Memory B cell (primary cell): ENCODE results near the gene GAS1.

Experiments used
- ATAC-seq: fragments of 150-1000 bp; cut with Tn5 transposase; 2 replicates; pipeline ENCODE4 v1.10.0; 2021; ENCODE audit warnings: low read depth, mild to moderate bottlenecking, moderate library complexity
- DNase-seq, 2 donors: peaks; one replicate each; pipeline ENCODE4 v3.0.0; 2022; ENCODE audit warnings: low spot score in 2 of 2
- H3K27ac Mint-ChIP-seq: one replicate; pipeline ENCODE4 v1.8.0; 2022; ENCODE audit warnings: mild to moderate bottlenecking, moderate library complexity, mixed read lengths
- H3K27me3 Mint-ChIP-seq: one replicate; pipeline ENCODE4 v1.8.0; 2022; ENCODE audit warnings: mixed read lengths
- H3K36me3 Mint-ChIP-seq: one replicate; pipeline ENCODE4 v1.8.0; 2022; ENCODE audit warnings: mild to moderate bottlenecking, mixed read lengths
- H3K4me1 Mint-ChIP-seq: one replicate; pipeline ENCODE4 v1.8.0; 2022; ENCODE audit warnings: mixed read lengths
- H3K4me3 Mint-ChIP-seq: one replicate; pipeline ENCODE4 v1.8.0; 2022; ENCODE audit warnings: mild to moderate bottlenecking, moderate library complexity, mixed read lengths
- H3K9me3 Mint-ChIP-seq: one replicate; pipeline ENCODE4 v1.8.0; 2022; ENCODE audit warnings: mixed read lengths

GAS1 gene

DNA sequence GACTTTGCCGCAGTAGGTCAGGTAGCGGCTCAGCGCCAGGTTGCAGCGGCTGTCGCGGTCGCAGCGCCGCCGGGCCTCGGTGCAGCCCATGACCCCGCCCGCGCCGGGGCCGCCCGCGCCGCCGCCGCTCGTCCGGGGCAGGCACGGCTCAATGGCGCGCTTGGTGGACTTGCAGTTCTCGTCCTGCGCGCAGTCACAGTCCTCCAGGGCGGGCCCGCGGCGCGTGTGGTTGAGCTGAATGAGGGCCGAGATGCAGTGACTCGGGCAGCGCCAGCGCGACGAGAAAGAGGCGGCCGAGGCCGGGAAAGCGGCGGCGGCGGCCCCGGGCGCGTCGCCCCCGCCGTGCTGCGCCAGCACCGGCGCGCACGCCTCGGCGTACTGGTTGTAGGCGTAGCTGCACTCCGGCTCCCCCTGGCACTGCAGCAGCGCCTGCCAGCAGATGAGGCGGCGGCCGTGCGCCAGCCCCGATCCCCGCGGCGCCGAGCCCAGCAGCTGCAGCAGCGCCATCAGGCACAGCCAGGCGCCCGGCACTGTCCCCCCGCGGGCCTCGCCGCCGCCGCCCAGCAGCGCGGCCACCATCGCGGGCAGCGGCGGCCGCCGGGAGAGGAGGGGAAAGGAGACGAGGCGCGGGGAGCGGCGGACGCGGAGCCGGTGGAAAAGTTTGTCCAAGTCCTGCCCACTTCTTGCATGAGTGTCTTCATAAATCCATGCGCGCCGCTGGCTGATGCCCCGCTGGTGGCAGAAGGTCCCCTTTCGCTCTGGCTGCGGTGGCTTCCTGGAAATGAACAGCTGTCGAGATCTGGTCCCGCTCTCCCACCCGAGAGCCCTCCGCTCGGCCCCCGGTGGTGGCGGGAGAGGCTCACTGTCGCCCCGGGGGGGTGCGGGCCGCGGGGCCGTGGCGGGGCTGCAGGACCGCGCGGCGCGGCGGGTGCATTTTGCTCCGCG is 833 bp downstream of the GAS1 start:
- peaks cover 9% of the 10 kb centered on the region for H3K4me1 Mint-ChIP-seq
- H3K9me3 Mint-ChIP-seq, result peaks cover 1% of the 10 kb centered on the region
- no peaks in the 10 kb centered on the region for H3K36me3 Mint-ChIP-seq
- DNase-seq (peak; percentile 41 to 60), ATAC-seq (peak; percentile 69)
- H3K4me3 Mint-ChIP-seq, result peak overlapping the region; percentile 81
- H3K27ac Mint-ChIP-seq, result no peak overlapping the region
- H3K27me3 Mint-ChIP-seq, result peaks cover 7% of the 10 kb centered on the region

- no peak overlapping the region for H3K27ac Mint-ChIP-seq
- H3K9me3 Mint-ChIP-seq, result no peaks in the 10 kb centered on the region
- H3K4me1 Mint-ChIP-seq, result peaks cover 9% of the 10 kb centered on the region
- ATAC-seq (no peak), DNase-seq (no peak)
- H3K36me3 Mint-ChIP-seq, result no peaks in the 10 kb centered on the region
- H3K27me3 Mint-ChIP-seq, result peaks cover 7% of the 10 kb centered on the region
- peak overlapping the region; percentile 81 for H3K4me3 Mint-ChIP-seq
Measured at GRCh38 chr9:86945728-86946200, 1.5 kb downstream of the GAS1 start.

DNA sequence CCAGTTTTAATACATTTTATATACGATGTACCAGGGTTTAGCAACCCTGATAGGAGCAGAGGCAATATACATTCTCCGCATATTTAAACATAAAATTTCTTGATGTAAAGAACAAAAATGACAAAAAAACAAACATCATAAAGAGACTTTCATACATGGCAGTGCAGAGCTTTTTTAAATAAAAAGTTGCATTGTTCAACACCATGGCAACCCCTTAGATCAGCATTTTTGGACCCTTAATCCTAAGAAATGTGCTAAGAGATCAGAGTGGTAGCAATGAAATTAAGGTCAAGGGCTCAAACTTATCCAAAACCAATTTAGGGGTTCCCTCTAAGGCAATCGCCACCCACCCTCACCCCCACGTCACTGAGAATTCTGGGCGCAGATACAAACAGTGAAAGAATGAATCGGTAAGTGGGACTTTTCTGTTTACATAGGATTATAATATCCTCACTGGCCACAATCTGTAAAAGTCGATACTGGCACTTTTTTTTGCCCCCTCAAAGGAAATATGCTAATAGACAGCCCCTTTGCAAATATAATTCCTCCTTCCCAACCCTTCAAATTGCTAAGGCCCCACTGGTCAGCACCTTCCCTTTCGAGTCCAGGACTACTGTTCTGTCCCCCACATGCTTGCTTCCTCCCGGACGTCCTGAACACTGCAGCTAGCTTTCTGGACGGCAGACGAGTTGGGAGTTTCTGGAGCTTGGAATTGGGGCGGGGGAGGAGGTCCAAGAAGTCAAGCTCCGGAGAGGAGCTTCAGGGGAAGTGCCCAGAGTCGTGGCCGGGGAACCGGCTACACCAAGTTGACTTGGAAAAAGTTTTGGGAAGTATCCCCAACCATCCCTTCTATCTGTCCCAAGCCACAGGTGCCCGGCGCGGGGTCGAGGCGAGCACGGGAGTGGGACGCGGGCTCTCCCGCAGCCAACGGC is 2.2 kb downstream of the GAS1 start:
- Mint-ChIP-seq H3K27ac (no peak overlapping the region), H3K4me3 (peak overlapping the region; percentile 61), H3K27me3 (peaks cover 7% of the 10 kb centered on the region), H3K4me1 (peaks cover 9% of the 10 kb centered on the region), H3K9me3 (no peaks in the 10 kb centered on the region), H3K36me3 (no peaks in the 10 kb centered on the region)
- ATAC-seq, result no peak
- DNase-seq, result peak in 1 of 2 donors; percentile 10

- no peak overlapping the region for H3K27ac Mint-ChIP-seq
- peaks cover 3% of the 10 kb centered on the region for H3K4me1 Mint-ChIP-seq
Measured at GRCh38 chr9:86943201-86944113, 3.8 kb downstream of the GAS1 start.

DNA sequence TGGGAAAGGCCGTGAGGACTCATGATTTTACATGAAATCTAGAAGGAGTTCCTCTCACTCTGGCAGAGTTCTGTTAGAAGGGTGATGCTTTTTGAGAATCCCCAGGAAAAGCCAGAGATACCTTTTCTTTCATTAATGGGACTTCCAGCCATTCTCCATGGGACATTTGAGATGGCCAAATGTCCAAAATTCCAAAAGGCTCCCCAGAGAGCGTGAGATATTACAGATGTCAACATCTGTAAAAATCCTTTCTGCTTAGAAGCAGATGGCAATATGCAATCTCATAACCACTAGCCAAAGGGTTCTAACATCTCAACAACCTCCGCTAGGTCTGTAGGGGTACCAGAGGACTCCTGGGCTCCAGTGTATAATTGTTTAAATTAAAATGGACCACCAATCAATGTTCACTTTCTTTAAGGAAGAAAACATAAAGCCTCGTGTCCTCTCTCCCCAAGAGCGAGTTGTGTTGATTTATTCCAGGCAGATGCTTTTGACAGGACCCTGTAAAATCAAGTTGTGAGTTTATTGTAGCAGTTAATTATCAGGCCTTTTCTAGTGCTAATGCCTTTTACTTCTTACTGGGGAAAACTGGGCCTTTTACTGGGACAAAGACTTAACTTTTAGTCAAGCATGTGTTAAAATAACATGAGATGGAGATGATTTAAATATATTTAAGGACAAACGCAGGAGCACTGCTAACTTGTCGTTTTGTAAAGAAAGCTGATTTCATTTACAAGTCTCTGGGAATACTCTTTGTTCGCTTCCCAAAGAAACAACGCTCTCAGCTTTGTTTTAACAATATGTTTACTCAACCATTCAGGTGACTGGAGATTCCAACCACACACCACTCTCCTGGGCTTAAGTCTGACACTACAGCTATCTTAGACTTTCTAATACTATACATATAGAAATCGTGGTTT is 4.8 kb downstream of the GAS1 start:
- peaks cover 17% of the 10 kb centered on the region for H3K27me3 Mint-ChIP-seq
- H3K36me3 Mint-ChIP-seq, result no peaks in the 10 kb centered on the region
- H3K4me3 Mint-ChIP-seq, result no peak overlapping the region
- peaks cover 3% of the 10 kb centered on the region for H3K4me1 Mint-ChIP-seq
- no peaks in the 10 kb centered on the region for H3K9me3 Mint-ChIP-seq
- no peak for ATAC-seq
- no peak overlapping the region for H3K27ac Mint-ChIP-seq
- DNase-seq, result no peak

More at GRCh38 chr9:86943201-86944113, 3.8 kb downstream of the GAS1 start:
- no peak for ATAC-seq
- Mint-ChIP-seq H3K9me3 (no peaks in the 10 kb centered on the region), H3K27me3 (peaks cover 17% of the 10 kb centered on the region), H3K36me3 (no peaks in the 10 kb centered on the region), H3K4me3 (no peak overlapping the region)
- no peak for DNase-seq

GRCh38 chr9:86941197-86941596 is 6.1 kb downstream of the GAS1 start:
- no peak for DNase-seq
- no peak overlapping the region for H3K27ac Mint-ChIP-seq

DNA sequence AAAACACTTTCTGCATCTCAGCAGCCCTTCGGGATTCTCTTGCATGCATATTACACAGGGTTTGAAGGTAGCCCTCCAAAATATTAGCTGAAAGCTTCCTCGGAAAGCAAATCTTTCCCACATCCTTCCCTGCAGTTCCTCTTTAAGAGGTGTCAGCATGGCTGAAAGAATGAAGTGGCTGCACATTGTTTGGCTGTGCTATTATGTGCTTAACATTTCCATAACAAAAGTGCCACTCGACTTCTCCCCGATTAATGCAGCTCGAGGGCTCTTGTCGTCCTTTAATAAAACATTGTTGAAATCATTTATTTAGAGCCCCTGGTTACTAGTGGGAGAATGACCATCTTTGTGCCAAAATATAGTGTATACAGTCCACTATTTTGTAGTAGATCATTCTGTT is 6.5 kb downstream of the GAS1 start:
- Mint-ChIP-seq H3K27ac (no peak overlapping the region), H3K9me3 (no peaks in the 10 kb centered on the region), H3K4me3 (no peak overlapping the region), H3K4me1 (peaks cover 3% of the 10 kb centered on the region), H3K36me3 (no peaks in the 10 kb centered on the region), H3K27me3 (peaks cover 17% of the 10 kb centered on the region)
- ATAC-seq (no peak), DNase-seq (no peak)

More at GRCh38 chr9:86941197-86941596, 6.1 kb downstream of the GAS1 start:
- Mint-ChIP-seq H3K36me3 (no peaks in the 10 kb centered on the region), H3K27me3 (peaks cover 17% of the 10 kb centered on the region), H3K4me3 (no peak overlapping the region), H3K9me3 (no peaks in the 10 kb centered on the region), H3K4me1 (peaks cover 3% of the 10 kb centered on the region)
- ATAC-seq, result no peak

DNA sequence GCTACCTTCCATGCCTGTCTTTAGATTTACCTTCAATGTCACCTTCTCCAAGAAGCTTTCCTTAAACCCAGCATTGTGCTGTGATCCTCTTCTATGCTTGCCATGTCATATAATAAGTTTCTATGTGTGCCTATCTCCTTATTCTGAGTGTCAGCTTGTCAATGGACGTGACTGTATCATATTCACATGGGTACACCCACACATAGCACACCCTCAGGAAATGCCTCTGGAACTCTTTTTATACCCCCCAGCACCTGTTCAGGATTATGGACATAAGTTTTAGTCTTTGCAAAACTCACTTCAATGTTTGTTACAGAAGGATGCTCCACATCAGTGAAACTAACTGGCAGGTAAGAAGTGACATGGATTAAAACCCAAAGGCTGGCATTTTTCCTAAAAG is 7.4 kb downstream of the GAS1 start:
- peaks cover 17% of the 10 kb centered on the region for H3K27me3 Mint-ChIP-seq
- ATAC-seq (no peak), DNase-seq (no peak)
- H3K9me3 Mint-ChIP-seq, result no peaks in the 10 kb centered on the region
- H3K4me1 Mint-ChIP-seq, result no peaks in the 10 kb centered on the region
- no peak overlapping the region for H3K4me3 Mint-ChIP-seq
- no peak overlapping the region for H3K27ac Mint-ChIP-seq
- H3K36me3 Mint-ChIP-seq, result no peaks in the 10 kb centered on the region

DNA sequence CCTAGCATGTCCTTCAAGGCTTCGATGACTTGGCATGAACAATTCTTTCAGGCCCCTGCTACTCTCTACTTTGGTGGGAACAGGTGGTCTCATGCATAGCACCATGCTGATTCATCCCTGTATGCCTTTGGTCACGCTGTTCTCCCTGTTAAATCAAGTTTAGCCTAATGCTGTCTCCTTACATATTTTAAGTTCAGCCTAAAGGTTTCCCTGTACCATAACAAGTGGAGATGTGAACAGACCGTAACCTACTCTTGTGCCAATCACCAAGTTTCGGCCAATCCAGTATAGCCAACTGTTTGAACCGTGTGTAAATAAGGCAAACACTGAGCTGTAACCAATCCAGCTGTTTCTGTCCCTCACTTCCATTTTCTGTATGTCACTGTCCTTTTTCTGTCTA is 8.0 kb downstream of the GAS1 start:
- H3K4me1 Mint-ChIP-seq, result no peaks in the 10 kb centered on the region
- H3K36me3 Mint-ChIP-seq, result no peaks in the 10 kb centered on the region
- no peak for DNase-seq
- no peak for ATAC-seq
- no peak overlapping the region for H3K4me3 Mint-ChIP-seq
- H3K9me3 Mint-ChIP-seq, result no peaks in the 10 kb centered on the region
- H3K27ac Mint-ChIP-seq, result no peak overlapping the region
- H3K27me3 Mint-ChIP-seq, result peaks cover 17% of the 10 kb centered on the region

DNA sequence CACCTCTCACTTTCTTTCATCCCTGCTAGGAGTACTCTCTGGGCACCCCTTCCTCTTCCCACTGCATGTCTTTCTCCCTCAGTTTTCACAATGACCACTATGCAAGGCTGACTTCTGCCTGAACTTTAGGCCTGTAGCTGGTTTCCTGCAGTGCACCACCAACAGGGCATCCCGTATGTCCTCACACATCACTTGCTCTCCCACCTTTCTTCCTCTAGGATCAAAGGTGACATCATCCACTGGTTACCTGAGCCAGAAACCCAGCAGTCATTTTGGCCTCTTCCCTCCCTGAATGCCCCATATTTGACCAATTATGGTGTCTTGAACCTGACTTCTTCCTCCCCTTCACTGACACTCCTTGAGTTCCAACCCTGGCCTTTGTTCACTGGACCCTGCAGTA is 8.5 kb downstream of the GAS1 start:
- DNase-seq, result no peak
- Mint-ChIP-seq H3K27me3 (peaks cover 17% of the 10 kb centered on the region), H3K36me3 (no peaks in the 10 kb centered on the region), H3K9me3 (peaks cover 2% of the 10 kb centered on the region), H3K4me3 (no peak overlapping the region), H3K4me1 (no peaks in the 10 kb centered on the region), H3K27ac (no peak overlapping the region)
- ATAC-seq, result no peak

DNA sequence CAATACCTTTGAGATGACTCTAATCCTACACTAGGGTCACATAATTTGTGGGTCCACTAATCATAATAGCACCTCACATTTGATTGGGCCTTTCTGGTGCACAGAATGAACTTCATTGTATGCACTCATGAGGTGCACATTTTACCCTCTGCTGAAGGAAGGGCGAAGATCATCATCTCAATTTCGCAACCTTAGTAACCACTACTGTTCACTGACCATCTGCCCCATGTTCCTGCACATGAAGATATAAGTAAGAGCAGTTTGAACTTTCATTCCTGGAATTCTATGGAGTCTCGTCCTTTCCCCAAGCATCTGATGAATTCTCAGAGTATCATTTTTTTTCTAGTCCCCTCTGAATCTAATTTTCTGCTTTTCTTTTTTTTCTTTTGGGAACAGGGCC is 21.2 kb downstream of the GAS1 start:
- DNase-seq, result no peak
- H3K4me3 Mint-ChIP-seq, result no peak overlapping the region
- no peaks in the 10 kb centered on the region for H3K4me1 Mint-ChIP-seq
- peaks cover 10% of the 10 kb centered on the region for H3K27me3 Mint-ChIP-seq
- no peak for ATAC-seq
- peaks cover 3% of the 10 kb centered on the region for H3K9me3 Mint-ChIP-seq
- H3K27ac Mint-ChIP-seq, result no peak overlapping the region
- no peaks in the 10 kb centered on the region for H3K36me3 Mint-ChIP-seq

GRCh38 chr9:86925686-86926085 is 21.6 kb downstream of the GAS1 start:
- Mint-ChIP-seq H3K4me1 (no peaks in the 10 kb centered on the region), H3K36me3 (no peaks in the 10 kb centered on the region), H3K27me3 (peaks cover 10% of the 10 kb centered on the region), H3K4me3 (no peak overlapping the region), H3K9me3 (peaks cover 3% of the 10 kb centered on the region), H3K27ac (no peak overlapping the region)
- DNase-seq, result no peak
- ATAC-seq, result no peak
